Osteoblast (primary cell): Measurements from ENCODE around the gene UBE2D3. TPM values are rescaled to one million over a fixed set of nuclear protein-coding genes. Genes with fewer than 3 reads are reported as not detected.

Experiments used
- DNase-seq: peaks from one replicate; pipeline ENCODE4 v3.0.0; 2011; ENCODE audit warnings: low spot score, mixed read lengths; ENCODE audit not compliant: insufficient read length; ENCODE audit errors: missing footprints
- H2AFZ ChIP-seq: 2 replicates; pipeline ENCODE4 v1.6.0; 2011; ENCODE audit warnings: mild to moderate bottlenecking, low read length
- H3K27ac ChIP-seq: 2 replicates; pipeline ENCODE4 v1.5.1; 2011; ENCODE audit warnings: mild to moderate bottlenecking, low read depth, low read length, moderate library complexity
- H3K27me3 ChIP-seq: 2 replicates; pipeline ENCODE4 v1.6.0; 2012; ENCODE audit warnings: mild to moderate bottlenecking, control low read depth, inconsistent platforms, low read length, moderate library complexity; ENCODE audit not compliant: insufficient read depth
- H3K36me3 ChIP-seq: 2 replicates; pipeline ENCODE4 v1.5.1; 2011; ENCODE audit warnings: mild to moderate bottlenecking, low read length, control low read depth, moderate library complexity; ENCODE audit not compliant: insufficient read depth
- H3K4me1 ChIP-seq: 2 replicates; pipeline ENCODE4 v1.5.1; 2011; ENCODE audit warnings: mild to moderate bottlenecking, low read length, control low read depth, moderate library complexity; ENCODE audit not compliant: insufficient read depth
- H3K4me2 ChIP-seq: 2 replicates; pipeline ENCODE4 v1.6.0; 2011; ENCODE audit warnings: mild to moderate bottlenecking, low read length; ENCODE audit not compliant: insufficient read depth
- H3K4me3 ChIP-seq: fragments of 200-600 bp; sonication (generic); 3 replicates; pipeline ENCODE4 v1.5.1; 2012; ENCODE audit warnings: mild to moderate bottlenecking, low read length, inconsistent platforms; ENCODE audit not compliant: insufficient read depth
- H3K79me2 ChIP-seq: 2 replicates; pipeline ENCODE4 v1.6.0; 2012; ENCODE audit warnings: mild to moderate bottlenecking, low read length, control low read depth, inconsistent platforms; ENCODE audit not compliant: insufficient read depth
- H3K9me3 ChIP-seq: 2 replicates; pipeline ENCODE4 v1.5.1; 2011; ENCODE audit warnings: low read depth, low read length, control low read depth
- H4K20me1 ChIP-seq: 2 replicates; pipeline ENCODE4 v1.6.0; 2012; ENCODE audit warnings: mild to moderate bottlenecking, low read length, control low read depth; ENCODE audit not compliant: insufficient read depth
- CTCF ChIP-seq: IDR thresholded peaks from 2 replicates; pipeline ENCODE4 v1.5.1; 2011; ENCODE audit warnings: mild to moderate bottlenecking, low read depth, low read length, moderate library complexity; ENCODE audit errors: extremely low read depth
- total RNA-seq: library from RNA; depleted of rRNA; stranded (reverse); fragments of >200 nt; gene quantifications from 2 replicates; pipeline ENCODE4 v1.2.3, GENCODE V29; 2012

UBE2D3 gene
- total RNA-seq, 1 donor, result 426 TPM

GRCh38 chr4:102761296-102761701, 66.1 kb downstream of the UBE2D3 start:
- Histone ChIP-seq H2AFZ (peak overlapping the region; percentile 99), H3K4me1 (peaks cover 14% of the 10 kb centered on the region), H4K20me1 (peaks cover 3% of the 10 kb centered on the region), H3K36me3 (no peaks in the 10 kb centered on the region), H3K4me2 (peak overlapping the region; percentile 99), H3K27ac (peak overlapping the region; percentile 28), H3K9me3 (no peaks in the 10 kb centered on the region), H3K27me3 (no peaks in the 10 kb centered on the region), H3K79me2 (peaks cover 42% of the 10 kb centered on the region), H3K4me3 (peak overlapping the region; percentile 94)
- no peak for TF ChIP-seq CTCF
- no peak for DNase-seq

GRCh38 chr4:102760645-102761295, 66.6 kb downstream of the UBE2D3 start, which contains the start of gene MANBA:
TSS of gene MANBA (minus strand) at chr4:102760968. CDS start at chr4:102760894, 74 bp downstream.
- Histone ChIP-seq H4K20me1 (peaks cover 3% of the 10 kb centered on the region), H3K79me2 (peaks cover 43% of the 10 kb centered on the region), H3K4me1 (peaks cover 14% of the 10 kb centered on the region), H3K27ac (peak within 1 kb of the TSS; percentile 62), H3K27me3 (no peaks in the 10 kb centered on the region), H3K9me3 (no peaks in the 10 kb centered on the region), H2AFZ (peak within 1 kb of the TSS; percentile 99), H3K36me3 (no peaks in the 10 kb centered on the region), H3K4me2 (peak within 1 kb of the TSS; percentile 99), H3K4me3 (peak within 1 kb of the TSS; percentile 94)
- TF ChIP-seq CTCF, result no peak
- DNase-seq, result peak; percentile 97

- Histone ChIP-seq H3K4me3 (peak overlapping the region; percentile 94), H3K79me2 (peaks cover 43% of the 10 kb centered on the region), H3K9me3 (no peaks in the 10 kb centered on the region), H4K20me1 (peaks cover 3% of the 10 kb centered on the region), H3K27ac (peak overlapping the region; percentile 62), H3K36me3 (no peaks in the 10 kb centered on the region), H3K4me2 (peak overlapping the region; percentile 99), H3K4me1 (peaks cover 14% of the 10 kb centered on the region), H3K27me3 (no peaks in the 10 kb centered on the region), H2AFZ (peak overlapping the region; percentile 99)
- peak; percentile 68 for DNase-seq
- TF ChIP-seq CTCF, result no peak
Measured at GRCh38 chr4:102759831-102760644, 67.3 kb downstream of the UBE2D3 start.
